ENCODE data around the gene DPEP3. TPM values are rescaled to one million over a fixed set of nuclear protein-coding genes. Genes with fewer than 3 reads are reported as not detected.

The DPEP3 gene
- total and polyA plus RNA-seq, 7 donors, result 0.10 to 0.45 (median 0.17) TPM; not detected in 2

DNA sequence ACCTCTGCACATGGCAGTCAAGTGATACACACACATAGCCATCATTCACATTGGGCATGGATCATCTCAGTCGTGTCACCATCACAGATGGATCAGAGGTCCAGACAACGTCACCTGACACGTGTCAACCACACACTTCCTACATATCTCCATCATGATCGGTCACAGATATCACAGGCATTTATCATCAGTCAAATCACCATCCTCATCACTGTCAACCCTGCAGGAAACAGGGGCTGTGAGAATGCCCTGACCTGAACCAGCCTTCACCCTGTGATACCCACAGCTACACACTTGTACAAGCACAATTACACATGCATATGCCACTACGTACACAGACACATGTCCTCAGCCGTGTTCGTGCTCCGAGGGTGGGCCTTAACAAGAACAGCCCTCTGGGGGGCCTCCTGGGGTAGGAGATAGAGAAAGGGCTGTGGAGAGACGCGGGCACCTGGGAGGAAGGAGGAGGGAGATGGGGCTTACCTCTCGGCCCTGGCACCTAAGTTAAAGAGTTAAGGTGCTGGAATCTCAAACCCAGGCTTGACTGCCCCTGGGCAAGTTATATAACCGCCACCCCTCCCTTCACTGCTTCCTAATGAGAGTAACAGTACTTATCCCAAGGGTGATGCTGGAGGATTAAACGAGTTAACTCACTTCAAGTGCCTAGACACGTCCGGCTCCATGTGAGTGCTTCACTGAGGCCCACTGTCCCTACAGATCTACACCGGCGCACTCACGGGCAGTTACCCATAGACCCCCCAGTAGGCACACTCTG lies 12.9 kb downstream of the DPEP3 start:
- TF ChIP-seq, protein P1, sequence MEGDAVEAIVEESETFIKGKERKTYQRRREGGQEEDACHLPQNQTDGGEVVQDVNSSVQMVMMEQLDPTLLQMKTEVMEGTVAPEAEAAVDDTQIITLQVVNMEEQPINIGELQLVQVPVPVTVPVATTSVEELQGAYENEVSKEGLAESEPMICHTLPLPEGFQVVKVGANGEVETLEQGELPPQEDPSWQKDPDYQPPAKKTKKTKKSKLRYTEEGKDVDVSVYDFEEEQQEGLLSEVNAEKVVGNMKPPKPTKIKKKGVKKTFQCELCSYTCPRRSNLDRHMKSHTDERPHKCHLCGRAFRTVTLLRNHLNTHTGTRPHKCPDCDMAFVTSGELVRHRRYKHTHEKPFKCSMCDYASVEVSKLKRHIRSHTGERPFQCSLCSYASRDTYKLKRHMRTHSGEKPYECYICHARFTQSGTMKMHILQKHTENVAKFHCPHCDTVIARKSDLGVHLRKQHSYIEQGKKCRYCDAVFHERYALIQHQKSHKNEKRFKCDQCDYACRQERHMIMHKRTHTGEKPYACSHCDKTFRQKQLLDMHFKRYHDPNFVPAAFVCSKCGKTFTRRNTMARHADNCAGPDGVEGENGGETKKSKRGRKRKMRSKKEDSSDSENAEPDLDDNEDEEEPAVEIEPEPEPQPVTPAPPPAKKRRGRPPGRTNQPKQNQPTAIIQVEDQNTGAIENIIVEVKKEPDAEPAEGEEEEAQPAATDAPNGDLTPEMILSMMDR (IDR thresholded peaks at IDR 0.05), result no peak
- H3K27ac ChIP-seq, result peak overlapping the region; percentile 91
- 7 to 15% (median 12%) methylated on average over 18 of the region's 18 CpGs for WGBS, 3 donors
- DNase-seq (no peak), ATAC-seq (peak in 3 of 4 donors; percentile 0 to 20 (median 15))
- intact Hi-C loops (cut with DNase I), result loop anchor here in 1 of 2 donors (2.0 kb wide), 1 partner anchor 19 kb away; no protein-coding TSS in a partner anchor
- H3K27me3 ChIP-seq (ENCODE audit: insufficient read depth in 3 of 3, low read length in 2 of 3), result no peaks in the 10 kb centered on the region
- no peaks in the 10 kb centered on the region for H3K9me3 ChIP-seq
- H3K4me3 ChIP-seq, result peak overlapping the region; percentile 88
- peaks cover 51% of the 10 kb centered on the region for H3K4me1 ChIP-seq
- peaks cover 0 to 12% of the 10 kb centered on the region in 2 donors for H3K36me3 ChIP-seq (ENCODE audit: insufficient read depth in 1 of 2, low read depth in 1 of 2)

- intact Hi-C loops (cut with DNase I), result loop anchor here in 1 of 2 donors (2.0 kb wide), 1 partner anchor 20 kb away; no protein-coding TSS in a partner anchor
- ATAC-seq (peak in 1 of 4 donors; percentile 28), DNase-seq (no peak)
- Histone ChIP-seq H3K27me3 (ENCODE audit: insufficient read depth in 3 of 3, low read length in 2 of 3) (no peaks in the 10 kb centered on the region), H3K36me3 (ENCODE audit: insufficient read depth in 1 of 2, low read depth in 1 of 2) (peaks cover 0 to 19% of the 10 kb centered on the region in 2 donors), H3K27ac (peak overlapping the region; percentile 91), H3K4me1 (peaks cover 58% of the 10 kb centered on the region), H3K9me3 (no peaks in the 10 kb centered on the region), H3K4me3 (peak overlapping the region; percentile 88)
- WGBS, 3 donors, result 35 to 51% (median 35%) methylated on average over 3 of the region's 3 CpGs
- TF ChIP-seq, protein P1 (IDR thresholded peaks at IDR 0.05), result no peak
Measured at GRCh38 chr16:67966549-67967182, 13.6 kb downstream of the DPEP3 start.

- Histone ChIP-seq H3K27me3 (ENCODE audit: insufficient read depth in 3 of 3, low read length in 2 of 3) (no peaks in the 10 kb centered on the region), H3K36me3 (ENCODE audit: insufficient read depth in 1 of 2, low read depth in 1 of 2) (peaks cover 0 to 27% of the 10 kb centered on the region in 2 donors), H3K27ac (peak overlapping the region; percentile 91), H3K4me3 (peak overlapping the region; percentile 88), H3K9me3 (no peaks in the 10 kb centered on the region), H3K4me1 (peaks cover 66% of the 10 kb centered on the region)
- no peak for DNase-seq
- TF ChIP-seq, protein P1 (IDR thresholded peaks at IDR 0.05), result no peak
- intact Hi-C loops (cut with DNase I), result loop anchor here in 1 of 2 donors (2.0 kb wide), 1 partner anchor 21 kb away; no protein-coding TSS in a partner anchor
- ATAC-seq, result peak in 3 of 4 donors; percentile 20 to 46 (median 31)
- WGBS, 3 donors, result 21 to 37% (median 22%) methylated on average over 11 of the region's 11 CpGs
Measured at GRCh38 chr16:67965668-67966548, 14.4 kb downstream of the DPEP3 start.

DNA sequence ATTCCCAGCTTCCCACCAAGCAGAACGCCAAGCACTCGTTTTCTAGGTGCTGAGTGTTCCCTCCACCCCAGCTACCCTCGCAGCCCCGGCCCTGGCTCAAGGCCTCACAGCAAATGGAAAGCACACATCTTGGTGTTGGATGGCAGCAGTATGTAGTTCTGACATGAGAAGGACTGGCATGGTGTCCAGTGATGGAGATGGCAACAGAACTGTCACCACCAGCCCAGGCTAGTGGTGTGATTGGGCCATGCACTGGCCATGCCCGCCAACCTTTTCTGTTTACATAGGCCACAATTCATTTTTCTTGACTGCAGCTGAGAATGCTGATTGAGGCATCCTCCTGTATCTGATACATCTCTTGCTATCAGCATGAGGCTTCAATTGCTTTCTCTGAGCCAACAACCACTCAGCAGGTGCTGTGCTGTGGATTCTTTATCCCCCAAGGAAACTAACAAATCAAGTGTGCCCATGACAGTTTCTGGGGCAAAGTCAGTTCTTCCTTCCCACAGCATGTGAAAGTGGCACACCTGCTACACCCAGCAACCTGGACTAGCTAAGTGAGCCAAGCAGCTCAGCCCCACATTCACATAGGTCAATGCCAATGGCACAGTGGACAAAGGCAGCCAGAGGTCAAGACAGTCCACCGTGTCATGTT lies 15.7 kb downstream of the DPEP3 start:
- TF ChIP-seq, protein P1 (IDR thresholded peaks at IDR 0.05), result no peak
- intact Hi-C loops (cut with DNase I), result no loop called here
- Histone ChIP-seq H3K36me3 (ENCODE audit: insufficient read depth in 1 of 2, low read depth in 1 of 2) (peaks cover 0 to 40% of the 10 kb centered on the region in 2 donors), H3K27ac (peak overlapping the region; percentile 91), H3K4me3 (peak overlapping the region; percentile 88), H3K9me3 (no peaks in the 10 kb centered on the region), H3K27me3 (ENCODE audit: insufficient read depth in 3 of 3, low read length in 2 of 3) (no peaks in the 10 kb centered on the region), H3K4me1 (peaks cover 77% of the 10 kb centered on the region)
- WGBS, 3 donors, result 37 to 50% (median 40%) methylated on average over 6 of the region's 6 CpGs
- no peak for DNase-seq
- peak in 2 of 4 donors; percentile 35 to 64 for ATAC-seq
